Left forelimb (tissue), 1 donor: Measurements from ENCODE around the gene DENND11.
A peak's percentile ranks its signal among the peaks of the same experiment; 100 is the strongest.

ENCODE experiments used
- DNase-seq: peaks from one replicate; pipeline ENCODE4 v3.0.0-alpha.2; 2018; ENCODE audit warnings: low spot score

Gene DENND11

GRCh38 chr7:141702047-141702567 is at the start of gene DENND11:
DENND11 (minus strand) TSS chr7:141702166; CDS start chr7:141702153, 13 bp downstream.
- no peak for DNase-seq

- DNase-seq, result no peak
Observed at GRCh38 chr7:141748396-141748795, 46.4 kb upstream of the DENND11 start.

GRCh38 chr7:141744131-141744530 is 42.2 kb upstream of the DENND11 start:
- DNase-seq, result no peak

GRCh38 chr7:141742229-141742628 is 40.3 kb upstream of the DENND11 start:
- DNase-seq, result no peak

- DNase-seq, result no peak
Observed at GRCh38 chr7:141739250-141739649, 37.3 kb upstream of the DENND11 start.

GRCh38 chr7:141738592-141739013 is 36.6 kb upstream of the DENND11 start:
- no peak for DNase-seq

GRCh38 chr7:141737836-141738591 is 36.0 kb upstream of the DENND11 start, which contains the start of gene SSBP1:
SSBP1 (plus strand) TSS chr7:141738358; CDS start chr7:141739167, 809 bp downstream.
- peak; percentile 93 for DNase-seq

- no peak for DNase-seq
Observed at GRCh38 chr7:141737118-141737835, 35.3 kb upstream of the DENND11 start.

GRCh38 chr7:141731476-141732149 is 29.6 kb upstream of the DENND11 start:
- DNase-seq, result no peak

GRCh38 chr7:141729020-141729419 is 27.1 kb upstream of the DENND11 start:
- DNase-seq, result no peak

- DNase-seq, result no peak
Observed at GRCh38 chr7:141722529-141722928, 20.6 kb upstream of the DENND11 start.

GRCh38 chr7:141717450-141717849 is 15.5 kb upstream of the DENND11 start:
- DNase-seq, result no peak

- no peak for DNase-seq
Observed at GRCh38 chr7:141715794-141716689, 14.1 kb upstream of the DENND11 start.

GRCh38 chr7:141715018-141715417 is 13.1 kb upstream of the DENND11 start:
- DNase-seq, result no peak

- DNase-seq, result no peak
Observed at GRCh38 chr7:141714571-141714970, 12.6 kb upstream of the DENND11 start.

GRCh38 chr7:141713890-141714289 is 11.9 kb upstream of the DENND11 start:
- DNase-seq, result no peak

- DNase-seq, result no peak
Observed at GRCh38 chr7:141712603-141713255, 10.8 kb upstream of the DENND11 start.

GRCh38 chr7:141710301-141710700 is 8.3 kb upstream of the DENND11 start:
- no peak for DNase-seq

GRCh38 chr7:141709749-141710148 is 7.8 kb upstream of the DENND11 start:
- DNase-seq, result no peak

- no peak for DNase-seq
Observed at GRCh38 chr7:141709318-141709717, 7.4 kb upstream of the DENND11 start.

- DNase-seq, result no peak
Observed at GRCh38 chr7:141708351-141708750, 6.4 kb upstream of the DENND11 start, which contains the start of gene WEE2. WEE2 (plus strand) TSS chr7:141708353; CDS start chr7:141708759, 406 bp downstream.
